Kidney (tissue), 14 donors: ENCODE results near the gene GSDME. TPM values are rescaled to one million over a fixed set of nuclear protein-coding genes. Genes with fewer than 3 reads are reported as not detected.

ENCODE experiments used
- DNase-seq, 5 donors: peaks; one replicate each; pipeline ENCODE4 v3.0.0-alpha.2; 2013 to 2020
- FAIRE-seq: peaks from 2 replicates; lab custom pipeline; 2012; peaks lifted over from hg19 to GRCh38; lab: Jason Lieb, UNC
- H3K27ac ChIP-seq, 2 donors: one replicate each; pipeline ENCODE4 v1.7.0; 2013; ENCODE audit warnings: low read depth in 2 of 2, low read length in 2 of 2, inconsistent platforms in 1 of 2
- H3K27me3 ChIP-seq: one replicate; pipeline ENCODE4 v1.7.1; 2013; ENCODE audit warnings: low read length, inconsistent platforms; ENCODE audit not compliant: control insufficient read depth, insufficient read depth
- H3K36me3 ChIP-seq, 3 donors: one replicate each; pipeline versions ENCODE4 v1.7.0 to v1.7.1; 2013; ENCODE audit warnings: low read length in 3 of 3, control low read depth in 1 of 3, inconsistent platforms in 1 of 3; ENCODE audit not compliant: insufficient read depth in 3 of 3, control insufficient read depth in 2 of 3
- H3K4me1 ChIP-seq, 3 donors: one replicate each; pipeline versions ENCODE4 v1.7.0 to v1.7.1; 2013; ENCODE audit warnings: low read length in 3 of 3, inconsistent platforms in 1 of 3, low read depth in 1 of 3; ENCODE audit not compliant: control insufficient read depth in 2 of 3, insufficient read depth in 2 of 3
- H3K4me3 ChIP-seq, 3 donors: one replicate each; pipeline versions ENCODE4 v1.7.0 to v1.8.1; 2013; ENCODE audit warnings: low read length in 3 of 3, control low read depth in 1 of 3, inconsistent platforms in 1 of 3
- H3K9ac ChIP-seq, 3 donors: one replicate each; pipeline versions ENCODE4 v1.7.0 to v1.7.1; 2013; ENCODE audit warnings: low read length in 3 of 3, control low read depth in 1 of 3, inconsistent platforms in 1 of 3
- H3K9me3 ChIP-seq, 3 donors: one replicate each; pipeline versions ENCODE4 v1.7.0 to v1.7.1; 2013; ENCODE audit warnings: low read length in 3 of 3, control low read depth in 1 of 3, inconsistent platforms in 1 of 3; ENCODE audit not compliant: control insufficient read depth in 2 of 3, insufficient read depth in 1 of 3
- CTCF ChIP-seq: IDR thresholded peaks from 3 replicates; pipeline ENCODE4 v1.5.1; 2012; ENCODE audit warnings: mild to moderate bottlenecking, moderate library complexity, borderline replicate concordance; ENCODE audit not compliant: insufficient read depth; ENCODE audit errors: extremely low read depth
- intact Hi-C: fragments of 100-400 bp; cut with DNase I; formaldehyde crosslinking; loops from one replicate; pipeline ENCODE4 v1.11.1; 2022
- polyA plus RNA-seq: library from polyadenylated mRNA; stranded (reverse); fragments of 350-450 nt; fragmentation: Illumina TruSeq; extraction: RNeasy Lipid Tissue Mini Kit (QIAGEN cat#74804); gene quantifications from one replicate; pipeline ENCODE4 v1.2.3, GENCODE V29; 2014; ENCODE audit warnings: low read depth, low replicate concordance; ENCODE audit not compliant: insufficient read depth
- total RNA-seq: library from RNA; stranded (reverse); fragmentation: NEBNext Ultra II Directional; extraction: Animal tissue kit (Norgen Biotek cat#: 25700); gene quantifications from one replicate; pipeline ENCODE4 v1.2.1, GENCODE V29; 2021
- donor health status: control.
- donor health status: control.
- donor health status: control.
- donor health status: control.
- donor health status: control.
- donor health status: DM: yes; HTN: yes; CAD: no.
- donor health status: Normal renal cell carcinoma (clear cell type).

The GSDME gene
- total and polyA plus RNA-seq, 2 donors from 2014 or later = 11.7 to 16.8 TPM

- no peak overlapping the region for H3K4me3 ChIP-seq
- H3K27me3 ChIP-seq = no peaks in the 10 kb centered on the region
- intact Hi-C loops = no loop called here
- FAIRE-seq (no peak), DNase-seq (no peak)
- H3K36me3 ChIP-seq = no peaks in the 10 kb centered on the region
- H3K27ac ChIP-seq = no peak overlapping the region
- peaks cover 0 to 2% (median 0%) of the 10 kb centered on the region in 3 donors for H3K4me1 ChIP-seq
- no peak for TF ChIP-seq CTCF
- no peak overlapping the region for H3K9ac ChIP-seq
- no peaks in the 10 kb centered on the region for H3K9me3 ChIP-seq
Observed at GRCh38 chr7:24728503-24729364, 28.5 kb downstream of the GSDME start.

- intact Hi-C loops = no loop called here
- H3K4me1 ChIP-seq = peaks cover 0 to 2% (median 0%) of the 10 kb centered on the region in 3 donors
- H3K4me3 ChIP-seq = no peak overlapping the region
- H3K9ac ChIP-seq = no peak overlapping the region
- FAIRE-seq (no peak), DNase-seq (no peak)
- no peak for TF ChIP-seq CTCF
- H3K36me3 ChIP-seq = no peaks in the 10 kb centered on the region
- no peaks in the 10 kb centered on the region for H3K9me3 ChIP-seq
- no peak overlapping the region for H3K27ac ChIP-seq
- no peaks in the 10 kb centered on the region for H3K27me3 ChIP-seq
Observed at GRCh38 chr7:24728121-24728500, 29.2 kb downstream of the GSDME start.

GRCh38 chr7:24727154-24728120, 29.8 kb downstream of the GSDME start:
- no peak overlapping the region for H3K9ac ChIP-seq
- no peaks in the 10 kb centered on the region for H3K27me3 ChIP-seq
- no peak for TF ChIP-seq CTCF
- DNase-seq = no peak
- intact Hi-C loops = no loop called here
- no peak for FAIRE-seq
- peaks cover 0 to 2% (median 0%) of the 10 kb centered on the region in 3 donors for H3K4me1 ChIP-seq
- no peaks in the 10 kb centered on the region for H3K36me3 ChIP-seq
- no peak overlapping the region for H3K4me3 ChIP-seq
- H3K9me3 ChIP-seq = no peaks in the 10 kb centered on the region
- no peak overlapping the region for H3K27ac ChIP-seq
